Upper lobe of left lung (tissue), 4 donors: ENCODE measurements around the gene KRT74.

Experiments used
- POLR2A ChIP-seq, 4 donors: fragments of 450-650 bp; IDR thresholded peaks; one replicate each; pipeline ENCODE4 v1.5.1; 2016 to 2017; ENCODE audit warnings: antibody characterized with exemption in 4 of 4, mild to moderate bottlenecking in 2 of 4
- POLR2AphosphoS5 ChIP-seq, 2 donors: sonication (generic); formaldehyde crosslinking; IDR thresholded peaks; one replicate each; pipeline ENCODE4 v1.5.1; 2017; ENCODE audit warnings: antibody characterized with exemption in 2 of 2
- TF ChIP-seq, protein P1 (sequence below), 6 experiments: fragments of 450-650 bp in 4 of 6; fragments of 200-600 bp in 2 of 6; sonication (generic) in 2 of 6; IDR thresholded peaks; one replicate each; pipeline ENCODE4 v1.5.1; 2016 to 2019; ENCODE audit warnings: antibody characterized with exemption in 6 of 6

DNA sequence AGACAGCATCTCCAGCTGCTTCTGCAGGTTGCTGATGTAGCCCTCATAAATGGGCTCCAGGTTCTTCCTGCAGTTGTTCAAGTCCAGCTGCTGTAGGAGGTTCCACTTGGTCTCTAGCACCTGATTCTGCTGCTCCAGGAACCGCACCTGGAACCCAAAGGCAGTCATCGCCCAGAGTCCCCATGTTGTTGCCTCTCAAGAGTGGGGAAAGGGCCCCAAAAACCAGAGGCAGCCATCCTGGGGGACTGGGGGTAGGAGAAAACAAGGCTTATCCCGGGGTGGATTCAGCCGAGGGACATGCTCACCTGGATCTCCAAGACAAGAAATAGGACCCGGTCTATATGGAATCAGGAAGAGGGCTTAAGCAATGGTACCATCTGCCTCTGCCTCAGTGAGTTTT is 25.3 kb upstream of the KRT74 start:
- TF ChIP-seq POLR2A (IDR thresholded peaks at IDR 0.05) = no peak
- TF ChIP-seq, protein P1, sequence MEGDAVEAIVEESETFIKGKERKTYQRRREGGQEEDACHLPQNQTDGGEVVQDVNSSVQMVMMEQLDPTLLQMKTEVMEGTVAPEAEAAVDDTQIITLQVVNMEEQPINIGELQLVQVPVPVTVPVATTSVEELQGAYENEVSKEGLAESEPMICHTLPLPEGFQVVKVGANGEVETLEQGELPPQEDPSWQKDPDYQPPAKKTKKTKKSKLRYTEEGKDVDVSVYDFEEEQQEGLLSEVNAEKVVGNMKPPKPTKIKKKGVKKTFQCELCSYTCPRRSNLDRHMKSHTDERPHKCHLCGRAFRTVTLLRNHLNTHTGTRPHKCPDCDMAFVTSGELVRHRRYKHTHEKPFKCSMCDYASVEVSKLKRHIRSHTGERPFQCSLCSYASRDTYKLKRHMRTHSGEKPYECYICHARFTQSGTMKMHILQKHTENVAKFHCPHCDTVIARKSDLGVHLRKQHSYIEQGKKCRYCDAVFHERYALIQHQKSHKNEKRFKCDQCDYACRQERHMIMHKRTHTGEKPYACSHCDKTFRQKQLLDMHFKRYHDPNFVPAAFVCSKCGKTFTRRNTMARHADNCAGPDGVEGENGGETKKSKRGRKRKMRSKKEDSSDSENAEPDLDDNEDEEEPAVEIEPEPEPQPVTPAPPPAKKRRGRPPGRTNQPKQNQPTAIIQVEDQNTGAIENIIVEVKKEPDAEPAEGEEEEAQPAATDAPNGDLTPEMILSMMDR (IDR thresholded peaks at IDR 0.05) = no peak
- TF ChIP-seq POLR2AphosphoS5 (IDR thresholded peaks at IDR 0.05) = no peak
